BE2C (cell line): ENCODE data around the gene BMPR1A. TPM values are rescaled to one million over a fixed set of nuclear protein-coding genes. Genes with fewer than 3 reads are reported as not detected.
A peak's percentile ranks its signal among the peaks of the same experiment; 100 is the strongest.

Experiments
- DNase-seq: peaks from one replicate; pipeline ENCODE4 v3.0.0-alpha.2; 2020
- H3K27me3 ChIP-seq: fragments of 250-450 bp; sonication (Bioruptor Pico); 2 replicates; pipeline ENCODE4 v1.5.1; 2020; ENCODE audit warnings: mild to moderate bottlenecking
- H3K36me3 ChIP-seq: fragments of 250-450 bp; sonication (Bioruptor Pico); 2 replicates; pipeline ENCODE4 v1.5.1; 2020; ENCODE audit warnings: mild to moderate bottlenecking
- H3K4me1 ChIP-seq: fragments of 250-450 bp; sonication (Bioruptor Pico); 2 replicates; pipeline ENCODE4 v1.5.1; 2020
- H3K4me3 ChIP-seq: 2 replicates; pipeline ENCODE4 v1.5.1; 2011; ENCODE audit warnings: low read depth, low read length
- H3K9me3 ChIP-seq: fragments of 250-450 bp; sonication (Bioruptor Pico); 2 replicates; pipeline ENCODE4 v1.5.1; 2020
- CTCF ChIP-seq: IDR thresholded peaks from 2 replicates; pipeline ENCODE4 v1.5.1; 2012; ENCODE audit warnings: mild to moderate bottlenecking, low read depth, low read length
- polyA plus RNA-seq: library from polyadenylated mRNA; unstranded; fragments of >200 nt; gene quantifications from one replicate; pipeline ENCODE4 v1.2.1, GENCODE V29; 2012; ENCODE audit warnings: low read depth, missing spikeins; ENCODE audit not compliant: insufficient read length, insufficient read depth

The BMPR1A gene
- 12.2 TPM for polyA plus RNA-seq

- H3K4me3 ChIP-seq = peak within 1 kb of the TSS; percentile 92
- H3K4me1 ChIP-seq = no peaks in the 10 kb centered on the region
- no peak for TF ChIP-seq CTCF
- no peak for DNase-seq
- H3K27me3 ChIP-seq = no peaks in the 10 kb centered on the region
- H3K9me3 ChIP-seq = no peaks in the 10 kb centered on the region
- H3K36me3 ChIP-seq = peaks cover 2% of the 10 kb centered on the region
These were observed at the start of gene BMPR1A for GRCh38 chr10:86756511-86757112. BMPR1A (plus strand) TSS chr10:86756619; CDS start chr10:86876019, 119,400 bp downstream.

GRCh38 chr10:86706977-86707376, 49.4 kb upstream of the BMPR1A start:
- no peaks in the 10 kb centered on the region; the same call in 1 of the 2 replicates for H3K36me3 ChIP-seq
- no peak overlapping the region for H3K4me3 ChIP-seq
- DNase-seq = no peak
- no peaks in the 10 kb centered on the region for H3K27me3 ChIP-seq
- TF ChIP-seq CTCF = no peak
- no peaks in the 10 kb centered on the region for H3K9me3 ChIP-seq
- peaks cover 3% of the 10 kb centered on the region; the same call in 1 of the 2 replicates for H3K4me1 ChIP-seq

GRCh38 chr10:86707505-86707904, 48.9 kb upstream of the BMPR1A start:
- no peak for DNase-seq
- H3K9me3 ChIP-seq = no peaks in the 10 kb centered on the region
- H3K36me3 ChIP-seq = no peaks in the 10 kb centered on the region; the same call in 1 of the 2 replicates
- H3K4me1 ChIP-seq = peaks cover 3% of the 10 kb centered on the region; the same call in 1 of the 2 replicates
- no peak for TF ChIP-seq CTCF
- H3K27me3 ChIP-seq = no peaks in the 10 kb centered on the region
- H3K4me3 ChIP-seq = no peak overlapping the region

GRCh38 chr10:86708068-86708782, 48.2 kb upstream of the BMPR1A start:
- DNase-seq = no peak
- Histone ChIP-seq H3K4me1 (peaks cover 3% of the 10 kb centered on the region; the same call in 1 of the 2 replicates), H3K9me3 (no peaks in the 10 kb centered on the region), H3K4me3 (no peak overlapping the region), H3K36me3 (no peaks in the 10 kb centered on the region; the same call in 1 of the 2 replicates), H3K27me3 (no peaks in the 10 kb centered on the region)
- TF ChIP-seq CTCF = no peak

- no peak for DNase-seq
- Histone ChIP-seq H3K4me3 (no peak overlapping the region), H3K9me3 (no peaks in the 10 kb centered on the region), H3K4me1 (peaks cover 3% of the 10 kb centered on the region; the same call in 1 of the 2 replicates), H3K27me3 (no peaks in the 10 kb centered on the region), H3K36me3 (no peaks in the 10 kb centered on the region; the same call in 1 of the 2 replicates)
- no peak for TF ChIP-seq CTCF
These were observed 47.5 kb upstream of the BMPR1A start for GRCh38 chr10:86708783-86709380.
